KMS-11 (cell line): ENCODE measurements around the gene GCDH.

ENCODE experiments used
- H2AFZ ChIP-seq: fragments of 200-600 bp; sonication (generic); 2 replicates; pipeline ENCODE4 v1.6.1; 2016; ENCODE audit warnings: antibody characterized with exemption, mixed run types, low read depth
- H3K27ac ChIP-seq: fragments of 200-600 bp; sonication (generic); 2 replicates; pipeline ENCODE4 v1.6.1; 2016; ENCODE audit warnings: mild to moderate bottlenecking, mixed run types
- H3K27me3 ChIP-seq: fragments of 200-600 bp; sonication (generic); 2 replicates; pipeline ENCODE4 v1.6.1; 2017; ENCODE audit warnings: mild to moderate bottlenecking, low read depth, mixed run types, moderate library complexity; ENCODE audit not compliant: insufficient read depth
- H3K36me3 ChIP-seq: fragments of 200-600 bp; sonication (generic); 2 replicates; pipeline ENCODE4 v1.6.1; 2017; ENCODE audit warnings: mild to moderate bottlenecking, mixed run types; ENCODE audit not compliant: insufficient read depth
- H3K4me1 ChIP-seq: fragments of 200-600 bp; sonication (generic); 2 replicates; pipeline ENCODE4 v1.6.1; 2016; ENCODE audit warnings: mild to moderate bottlenecking, low read depth, mixed run types; ENCODE audit not compliant: poor library complexity, severe bottlenecking
- H3K4me2 ChIP-seq: fragments of 200-600 bp; sonication (generic); 2 replicates; pipeline ENCODE4 v1.7.0; 2016; ENCODE audit warnings: mild to moderate bottlenecking, mixed run types
- H3K4me3 ChIP-seq: fragments of 200-600 bp; sonication (generic); IDR thresholded peaks from 2 replicates; pipeline ENCODE4 v1.6.1; 2017; ENCODE audit warnings: low read depth, low read length, mixed read lengths; ENCODE audit not compliant: insufficient read depth
- H3K79me2 ChIP-seq: fragments of 200-600 bp; sonication (generic); 2 replicates; pipeline ENCODE4 v1.6.1; 2016; ENCODE audit warnings: low read depth, mixed run types; ENCODE audit not compliant: insufficient read depth
- H3K9ac ChIP-seq: fragments of 200-600 bp; sonication (generic); 2 replicates; pipeline ENCODE4 v1.6.1; 2016; ENCODE audit warnings: mild to moderate bottlenecking, mixed run types
- H4K20me1 ChIP-seq: fragments of 200-600 bp; sonication (generic); 2 replicates; pipeline ENCODE4 v1.6.1; 2016; ENCODE audit warnings: mild to moderate bottlenecking, mixed run types; ENCODE audit not compliant: insufficient read depth
- TF ChIP-seq, protein P1 (sequence below): fragments of 200-600 bp; sonication (generic); conservative IDR thresholded peaks from 2 replicates; pipeline ENCODE4 v1.6.1; 2017; ENCODE audit warnings: low read depth, mild to moderate bottlenecking, antibody characterized with exemption, low read length, moderate library complexity, mixed read lengths

The GCDH gene

DNA sequence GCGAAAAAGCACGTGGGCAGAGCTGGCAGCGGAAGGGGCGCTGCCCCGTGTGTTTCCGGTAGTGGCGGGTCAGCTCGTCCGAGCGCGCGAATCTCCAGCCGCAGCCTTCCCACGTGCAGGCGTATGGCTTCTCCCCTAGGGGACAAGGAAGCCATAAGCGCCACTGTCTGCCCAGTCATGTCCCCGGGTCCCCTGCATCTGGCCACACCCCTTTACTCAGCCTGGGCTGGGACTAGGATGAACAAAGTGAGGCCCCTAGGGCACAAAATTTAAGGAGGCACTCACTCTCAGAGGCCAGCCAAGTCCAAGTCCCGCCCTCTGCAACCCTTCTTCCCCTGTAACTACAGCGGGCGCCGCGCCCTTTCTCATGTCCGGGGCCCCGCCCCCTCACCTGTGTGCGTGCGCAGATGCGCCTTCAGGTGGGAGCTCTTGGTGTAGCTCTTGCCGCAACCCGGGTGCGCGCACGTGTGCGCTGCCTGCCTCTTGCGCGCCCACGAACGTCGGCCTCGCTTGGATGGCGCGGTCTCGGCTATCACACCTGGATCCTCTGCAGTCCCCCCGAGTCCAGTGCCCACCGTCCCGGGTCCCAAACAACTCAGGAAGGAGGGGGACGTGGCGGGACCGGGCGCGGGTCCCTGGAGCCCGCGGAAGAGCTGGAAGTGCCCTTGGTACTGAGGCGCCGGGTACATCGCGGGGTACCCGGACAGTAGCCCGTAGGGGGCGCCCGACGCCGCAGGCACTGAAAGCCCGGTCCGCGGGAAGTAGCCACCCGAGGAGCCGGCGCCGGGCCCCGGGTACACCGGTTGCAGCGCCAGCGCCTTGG is 5.8 kb upstream of the GCDH start:
- Histone ChIP-seq H3K27me3 (no peaks in the 10 kb centered on the region), H2AFZ (peak overlapping the region; percentile 98), H3K4me2 (peak overlapping the region; percentile 73), H3K36me3 (no peaks in the 10 kb centered on the region), H4K20me1 (no peaks in the 10 kb centered on the region), H3K4me1 (peaks cover 22% of the 10 kb centered on the region), H3K9ac (peak overlapping the region; percentile 69; the same call in 1 of the 2 replicates), H3K79me2 (no peaks in the 10 kb centered on the region), H3K27ac (peak overlapping the region; percentile 46; the same call in 1 of the 2 replicates), H3K4me3 (no peak overlapping the region)
- TF ChIP-seq, protein P1, sequence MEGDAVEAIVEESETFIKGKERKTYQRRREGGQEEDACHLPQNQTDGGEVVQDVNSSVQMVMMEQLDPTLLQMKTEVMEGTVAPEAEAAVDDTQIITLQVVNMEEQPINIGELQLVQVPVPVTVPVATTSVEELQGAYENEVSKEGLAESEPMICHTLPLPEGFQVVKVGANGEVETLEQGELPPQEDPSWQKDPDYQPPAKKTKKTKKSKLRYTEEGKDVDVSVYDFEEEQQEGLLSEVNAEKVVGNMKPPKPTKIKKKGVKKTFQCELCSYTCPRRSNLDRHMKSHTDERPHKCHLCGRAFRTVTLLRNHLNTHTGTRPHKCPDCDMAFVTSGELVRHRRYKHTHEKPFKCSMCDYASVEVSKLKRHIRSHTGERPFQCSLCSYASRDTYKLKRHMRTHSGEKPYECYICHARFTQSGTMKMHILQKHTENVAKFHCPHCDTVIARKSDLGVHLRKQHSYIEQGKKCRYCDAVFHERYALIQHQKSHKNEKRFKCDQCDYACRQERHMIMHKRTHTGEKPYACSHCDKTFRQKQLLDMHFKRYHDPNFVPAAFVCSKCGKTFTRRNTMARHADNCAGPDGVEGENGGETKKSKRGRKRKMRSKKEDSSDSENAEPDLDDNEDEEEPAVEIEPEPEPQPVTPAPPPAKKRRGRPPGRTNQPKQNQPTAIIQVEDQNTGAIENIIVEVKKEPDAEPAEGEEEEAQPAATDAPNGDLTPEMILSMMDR = peak; percentile 74

DNA sequence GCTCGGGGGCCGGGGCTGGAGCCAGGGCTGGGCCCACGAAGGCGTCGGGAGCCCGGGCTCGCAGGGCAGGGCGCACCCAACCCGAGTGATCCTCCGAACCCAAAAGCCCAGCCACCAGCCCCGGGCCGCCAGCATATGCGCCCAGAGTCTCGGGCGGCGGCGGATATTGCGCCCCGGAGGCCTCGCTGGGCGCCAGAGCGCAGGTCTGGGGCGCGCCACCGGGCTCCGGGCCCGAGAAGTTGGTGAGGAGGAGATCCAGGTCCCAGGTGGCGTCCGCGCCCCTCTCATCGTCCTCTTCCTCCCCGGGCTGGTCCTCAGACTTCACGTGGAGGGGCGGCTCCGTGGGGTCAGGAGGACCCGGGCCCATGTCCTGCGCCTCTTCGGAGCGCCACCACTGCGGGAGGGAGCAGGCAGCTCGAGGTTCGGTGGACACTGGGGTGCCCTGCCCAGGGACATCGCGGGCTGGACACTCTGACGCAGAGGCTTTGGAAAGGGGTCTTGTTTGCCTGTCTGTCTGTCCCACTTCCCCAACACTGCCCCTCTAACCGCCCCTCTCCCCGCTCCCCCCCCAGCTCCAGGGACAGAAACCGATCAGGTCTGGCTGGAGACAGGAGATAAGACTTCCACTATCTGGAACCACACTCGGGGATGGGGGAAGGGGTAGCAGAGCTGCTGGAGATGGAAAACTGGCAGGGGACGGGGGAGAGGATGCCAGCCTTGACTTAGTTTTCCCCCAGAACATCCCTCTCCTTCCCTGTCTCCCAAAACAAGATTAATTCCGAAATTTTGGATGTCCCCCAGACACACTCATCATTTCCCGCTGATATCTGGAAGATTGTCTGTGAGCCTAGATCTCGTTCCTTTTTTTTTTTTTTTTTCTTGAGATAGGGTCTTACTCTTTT is 5.0 kb upstream of the GCDH start:
- peak overlapping the region; percentile 98 for H2AFZ ChIP-seq
- no peaks in the 10 kb centered on the region for H3K36me3 ChIP-seq
- H3K4me1 ChIP-seq = peaks cover 18% of the 10 kb centered on the region
- H3K4me3 ChIP-seq = no peak overlapping the region
- H3K4me2 ChIP-seq = peak overlapping the region; percentile 73
- H3K9ac ChIP-seq = peak overlapping the region; percentile 69; the same call in 1 of the 2 replicates
- TF ChIP-seq, protein P1 = peak; percentile 18; the same call in 1 of the 2 replicates
- H3K27ac ChIP-seq = no peak overlapping the region
- H3K79me2 ChIP-seq = no peaks in the 10 kb centered on the region
- H4K20me1 ChIP-seq = no peaks in the 10 kb centered on the region
- no peaks in the 10 kb centered on the region for H3K27me3 ChIP-seq

DNA sequence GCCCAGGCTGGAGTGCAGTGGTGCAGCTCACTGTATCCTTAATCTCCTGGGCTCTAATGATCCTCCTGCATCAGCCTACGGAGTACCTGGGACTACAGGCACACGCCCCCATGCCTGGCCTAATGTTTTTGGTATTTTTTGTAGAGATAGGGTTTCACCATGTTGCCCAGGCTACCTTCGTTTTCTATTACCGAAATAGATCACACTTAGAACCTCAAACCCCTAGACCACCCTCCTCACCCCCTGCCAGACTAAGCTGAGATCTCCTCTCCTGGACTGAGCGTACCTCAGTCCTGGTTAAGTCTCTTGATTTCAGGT is 4.3 kb upstream of the GCDH start:
- no peaks in the 10 kb centered on the region for H4K20me1 ChIP-seq
- H3K4me2 ChIP-seq = no peak overlapping the region
- TF ChIP-seq, protein P1 = no peak
- no peak overlapping the region for H3K9ac ChIP-seq
- H3K4me1 ChIP-seq = peaks cover 18% of the 10 kb centered on the region
- H3K27ac ChIP-seq = no peak overlapping the region
- H2AFZ ChIP-seq = no peak overlapping the region
- no peak overlapping the region for H3K4me3 ChIP-seq
- no peaks in the 10 kb centered on the region for H3K36me3 ChIP-seq
- H3K27me3 ChIP-seq = no peaks in the 10 kb centered on the region
- H3K79me2 ChIP-seq = peaks cover 5% of the 10 kb centered on the region; the same call in 1 of the 2 replicates

DNA sequence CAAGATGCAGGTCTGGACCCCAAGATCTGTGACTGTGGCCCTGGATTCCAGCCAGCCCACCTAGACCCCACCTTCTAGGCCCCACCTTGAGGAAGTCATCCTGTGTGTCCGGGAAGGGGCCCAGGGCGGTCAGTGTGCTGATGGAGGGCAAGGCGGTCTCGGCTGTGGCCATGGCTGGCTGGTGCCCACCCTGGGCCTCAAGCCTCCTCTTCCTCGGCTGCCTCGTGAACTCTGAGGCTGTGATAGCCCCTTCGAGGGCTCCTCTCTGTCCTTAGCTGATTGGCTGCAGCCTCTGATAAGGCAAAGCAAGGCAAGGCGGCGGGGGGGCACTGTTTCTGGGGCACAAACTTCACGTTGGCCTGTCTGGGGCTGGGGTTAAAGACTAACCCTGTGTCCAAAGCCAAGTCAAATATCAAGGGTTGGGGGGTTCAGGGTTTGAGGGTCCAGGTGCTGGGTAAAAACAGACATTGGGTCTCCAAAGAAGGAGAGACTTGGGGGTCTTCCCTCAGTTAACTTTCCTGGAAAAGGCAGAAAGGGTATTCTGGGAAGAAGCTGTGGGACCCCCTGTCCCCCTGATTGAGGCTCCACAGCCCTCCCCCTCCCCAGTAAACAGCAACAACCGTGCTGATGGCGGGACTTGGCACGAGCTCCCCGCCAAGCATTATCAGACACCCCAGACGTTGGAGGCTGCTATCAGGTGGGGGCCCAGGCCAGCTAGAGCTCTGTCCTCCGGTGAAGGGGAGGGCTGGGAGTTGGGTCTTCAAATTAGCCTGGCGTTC is 3.8 kb upstream of the GCDH start, which contains the start of gene KLF1:
TSS of gene KLF1 (minus strand) at position 233 of the 779 bp plus-strand sequence. CDS start at position 172, 61 bp downstream.
- Histone ChIP-seq H3K27me3 (no peaks in the 10 kb centered on the region), H3K4me1 (peaks cover 22% of the 10 kb centered on the region), H3K4me3 (no peak within 1 kb of the TSS), H3K36me3 (no peaks in the 10 kb centered on the region), H4K20me1 (no peaks in the 10 kb centered on the region), H3K9ac (no peak within 1 kb of the TSS), H3K79me2 (peaks cover 7% of the 10 kb centered on the region; the same call in 1 of the 2 replicates), H3K27ac (no peak within 1 kb of the TSS), H2AFZ (peak within 1 kb of the TSS; percentile 98; the same call in 1 of the 2 replicates), H3K4me2 (peak within 1 kb of the TSS; percentile 73)
- TF ChIP-seq, protein P1 = no peak
